AG10803 (cell line): ENCODE data around the gene NTPCR.
"Not testable (repeated sequence)": the region's sequence is repeated elsewhere in the genome, so short reads cannot be mapped to it uniquely, and the experiment has no call there.

ENCODE experiments used
- DNase-seq: peaks from one replicate; pipeline ENCODE4 v3.0.0; 2010; ENCODE audit warnings: low read depth
- H3K4me3 ChIP-seq: 2 replicates; pipeline ENCODE4 v1.5.1; 2011; ENCODE audit warnings: mild to moderate bottlenecking, low read length, control low read depth
- CTCF ChIP-seq: conservative IDR thresholded peaks from 2 replicates; pipeline ENCODE4 v1.5.1; 2011; ENCODE audit warnings: mild to moderate bottlenecking, low read length, control low read depth, inconsistent platforms

The NTPCR gene

GRCh38 chr1:232915212-232915611 lies 35.2 kb upstream of the NTPCR start:
- no peak overlapping the region for H3K4me3 ChIP-seq
- TF ChIP-seq CTCF, result no peak
- no peak for DNase-seq

GRCh38 chr1:232917053-232917452 lies 33.4 kb upstream of the NTPCR start:
- TF ChIP-seq CTCF, result no peak

GRCh38 chr1:232921381-232921780 lies 29.0 kb upstream of the NTPCR start:
- no peak overlapping the region for H3K4me3 ChIP-seq
- TF ChIP-seq CTCF, result no peak
- peak; percentile 80 for DNase-seq

More at GRCh38 chr1:232917053-232917452, 33.4 kb upstream of the NTPCR start:
- H3K4me3 ChIP-seq, result no peak overlapping the region
- no peak for DNase-seq

- peak; percentile 84 for DNase-seq
- TF ChIP-seq CTCF, result no peak
- H3K4me3 ChIP-seq, result no peak overlapping the region
These were observed 27.9 kb upstream of the NTPCR start for GRCh38 chr1:232922485-232922884.

- DNase-seq, result peak; percentile 47
- H3K4me3 ChIP-seq, result no peak overlapping the region
- no peak for TF ChIP-seq CTCF
These were observed 26.5 kb upstream of the NTPCR start for GRCh38 chr1:232923739-232924386.

- no peak overlapping the region for H3K4me3 ChIP-seq
- no peak for TF ChIP-seq CTCF
- no peak for DNase-seq
These were observed 25.5 kb upstream of the NTPCR start for GRCh38 chr1:232924874-232925273.

- no peak overlapping the region for H3K4me3 ChIP-seq
- peak; percentile 29 for DNase-seq
- TF ChIP-seq CTCF, result no peak
These were observed 24.8 kb upstream of the NTPCR start for GRCh38 chr1:232925421-232926220.

GRCh38 chr1:232927166-232927565 lies 23.2 kb upstream of the NTPCR start:
- not testable (repeated sequence) for H3K4me3 ChIP-seq, DNase-seq
